MCF 10A (cell line): Measurements from ENCODE around the gene RSPO4. TPM values are rescaled to one million over a fixed set of nuclear protein-coding genes. Genes with fewer than 3 reads are reported as not detected.

Experiments
- BruUV-seq: library from RNA; stranded (reverse); fragments of 400-500 nt; replicated peaks from 2 replicates; lab custom pipeline; 2021; lab: Mats Ljungman, UMichigan
- CTCF ChIA-PET: fragments of 300-600 bp; sonication (Branson Sonifier 250); formaldehyde crosslinking; extraction: SDS; loops from one replicate; lab custom pipeline; 2021; ENCODE audit warnings: antibody characterized with exemption, inconsistent platforms; lab: Yijun Ruan, JAX
- POLR2A ChIA-PET: fragments of 300-600, 350-650 bp; sonication (Branson Sonifier 250); formaldehyde crosslinking; extraction: SDS; loops from one replicate; lab custom pipeline; 2020; ENCODE audit warnings: antibody characterized with exemption, inconsistent platforms; lab: Yijun Ruan, JAX
- DNase-seq: peaks from one replicate; pipeline ENCODE4 v3.0.0-alpha.2; 2018; ENCODE audit not compliant: unreplicated experiment
- H3K27ac Mint-ChIP-seq: one replicate; pipeline ENCODE4 v1.8.0; 2022; ENCODE audit warnings: mild to moderate bottlenecking, low read depth, mixed read lengths; ENCODE audit not compliant: unreplicated experiment
- H3K27me3 Mint-ChIP-seq: one replicate; pipeline ENCODE4 v1.8.0; 2022; ENCODE audit warnings: mixed read lengths; ENCODE audit not compliant: insufficient read depth, unreplicated experiment
- H3K36me3 Mint-ChIP-seq: one replicate; pipeline ENCODE4 v1.8.0; 2022; ENCODE audit warnings: mild to moderate bottlenecking, moderate library complexity, mixed read lengths; ENCODE audit not compliant: insufficient read depth, unreplicated experiment
- H3K4me1 Mint-ChIP-seq: one replicate; pipeline ENCODE4 v1.8.0; 2022; ENCODE audit warnings: mixed read lengths; ENCODE audit not compliant: insufficient read depth, unreplicated experiment
- H3K4me3 Mint-ChIP-seq: one replicate; pipeline ENCODE4 v1.8.0; 2022; ENCODE audit warnings: mild to moderate bottlenecking, moderate library complexity, mixed read lengths; ENCODE audit not compliant: unreplicated experiment
- H3K9me3 Mint-ChIP-seq: one replicate; pipeline ENCODE4 v1.8.0; 2022; ENCODE audit warnings: mixed read lengths; ENCODE audit not compliant: unreplicated experiment
- intact Hi-C: fragments of 100-400 bp; cut with micrococcal nuclease; formaldehyde crosslinking; loops from 2 replicates; pipeline ENCODE4 v1.14.1; 2022
- total RNA-seq: library from RNA; stranded (reverse); gene quantifications from 2 replicates; pipeline ENCODE4 v1.2.3, GENCODE V29; 2022
- TF ChIP-seq, protein P1 (sequence below): fragments of 200-600 bp; IDR thresholded peaks from one replicate; pipeline ENCODE4 v1.8.0; 2022; ENCODE audit warnings: antibody characterized with exemption, mild to moderate bottlenecking; ENCODE audit not compliant: unreplicated experiment

The RSPO4 gene
- total RNA-seq, 1 experiment from 2014 or later = not detected

DNA sequence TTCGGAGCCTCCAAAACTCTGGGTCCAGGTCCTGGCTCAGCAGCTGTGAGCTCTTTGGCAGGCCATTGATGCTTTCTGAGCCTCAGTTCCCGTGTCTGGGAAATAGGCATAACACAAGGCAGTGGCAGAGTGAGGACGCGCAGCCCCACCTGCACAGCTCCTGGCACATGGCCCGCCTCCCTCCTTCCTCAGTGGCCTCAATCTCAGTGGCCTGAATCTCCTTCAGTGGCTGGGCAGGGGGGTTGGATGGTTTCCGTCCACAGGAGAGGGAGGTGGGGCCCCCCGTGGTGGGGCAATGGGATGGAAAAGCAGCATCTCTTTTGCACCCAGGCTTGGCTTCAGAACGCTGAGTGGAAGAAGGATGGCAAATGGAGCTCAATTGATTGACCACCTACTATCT is 5.1 kb downstream of the RSPO4 start:
- Mint-ChIP-seq H3K4me3 (no peak overlapping the region), H3K4me1 (no peaks in the 10 kb centered on the region), H3K36me3 (no peaks in the 10 kb centered on the region), H3K27me3 (peaks cover 52% of the 10 kb centered on the region), H3K27ac (no peak overlapping the region), H3K9me3 (no peaks in the 10 kb centered on the region)
- no peak for DNase-seq
- no TSS peak for BruUV-seq
- intact Hi-C loops = no loop called here
- TF ChIP-seq, protein P1, sequence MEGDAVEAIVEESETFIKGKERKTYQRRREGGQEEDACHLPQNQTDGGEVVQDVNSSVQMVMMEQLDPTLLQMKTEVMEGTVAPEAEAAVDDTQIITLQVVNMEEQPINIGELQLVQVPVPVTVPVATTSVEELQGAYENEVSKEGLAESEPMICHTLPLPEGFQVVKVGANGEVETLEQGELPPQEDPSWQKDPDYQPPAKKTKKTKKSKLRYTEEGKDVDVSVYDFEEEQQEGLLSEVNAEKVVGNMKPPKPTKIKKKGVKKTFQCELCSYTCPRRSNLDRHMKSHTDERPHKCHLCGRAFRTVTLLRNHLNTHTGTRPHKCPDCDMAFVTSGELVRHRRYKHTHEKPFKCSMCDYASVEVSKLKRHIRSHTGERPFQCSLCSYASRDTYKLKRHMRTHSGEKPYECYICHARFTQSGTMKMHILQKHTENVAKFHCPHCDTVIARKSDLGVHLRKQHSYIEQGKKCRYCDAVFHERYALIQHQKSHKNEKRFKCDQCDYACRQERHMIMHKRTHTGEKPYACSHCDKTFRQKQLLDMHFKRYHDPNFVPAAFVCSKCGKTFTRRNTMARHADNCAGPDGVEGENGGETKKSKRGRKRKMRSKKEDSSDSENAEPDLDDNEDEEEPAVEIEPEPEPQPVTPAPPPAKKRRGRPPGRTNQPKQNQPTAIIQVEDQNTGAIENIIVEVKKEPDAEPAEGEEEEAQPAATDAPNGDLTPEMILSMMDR = no peak
- ChIA-PET CTCF (interaction anchor here (0.7 kb wide), 1 partner anchor 13 kb away, joined by 3 read pairs; no protein-coding TSS in a partner anchor), POLR2A (no interaction called here)

DNA sequence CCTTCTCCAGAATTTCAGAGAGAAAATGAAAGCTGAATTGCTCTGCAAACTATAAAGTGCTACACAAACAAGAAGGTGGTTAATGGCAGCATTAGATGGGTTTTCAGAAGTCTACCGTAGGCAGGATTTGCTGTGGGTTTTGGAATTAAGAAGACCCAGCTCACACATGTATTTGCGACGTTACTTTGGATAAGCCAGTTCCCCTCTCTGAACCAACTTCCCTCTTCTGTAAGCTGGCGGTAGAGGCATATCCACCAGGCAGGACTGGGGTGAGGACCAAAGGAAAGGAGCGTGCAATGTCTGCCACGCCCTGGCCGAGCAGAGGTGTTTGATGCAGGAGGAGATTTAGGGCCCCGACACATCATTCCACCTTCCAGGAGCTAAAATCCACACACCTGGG is 6.9 kb downstream of the RSPO4 start:
- ChIA-PET POLR2A (no interaction called here), CTCF (no interaction called here)
- Mint-ChIP-seq H3K4me1 (no peaks in the 10 kb centered on the region), H3K36me3 (no peaks in the 10 kb centered on the region), H3K4me3 (no peak overlapping the region), H3K27ac (no peak overlapping the region), H3K27me3 (peaks cover 57% of the 10 kb centered on the region), H3K9me3 (no peaks in the 10 kb centered on the region)
- BruUV-seq = no TSS peak
- no peak for DNase-seq
- intact Hi-C loops = no loop called here
- TF ChIP-seq, protein P1 = no peak

DNA sequence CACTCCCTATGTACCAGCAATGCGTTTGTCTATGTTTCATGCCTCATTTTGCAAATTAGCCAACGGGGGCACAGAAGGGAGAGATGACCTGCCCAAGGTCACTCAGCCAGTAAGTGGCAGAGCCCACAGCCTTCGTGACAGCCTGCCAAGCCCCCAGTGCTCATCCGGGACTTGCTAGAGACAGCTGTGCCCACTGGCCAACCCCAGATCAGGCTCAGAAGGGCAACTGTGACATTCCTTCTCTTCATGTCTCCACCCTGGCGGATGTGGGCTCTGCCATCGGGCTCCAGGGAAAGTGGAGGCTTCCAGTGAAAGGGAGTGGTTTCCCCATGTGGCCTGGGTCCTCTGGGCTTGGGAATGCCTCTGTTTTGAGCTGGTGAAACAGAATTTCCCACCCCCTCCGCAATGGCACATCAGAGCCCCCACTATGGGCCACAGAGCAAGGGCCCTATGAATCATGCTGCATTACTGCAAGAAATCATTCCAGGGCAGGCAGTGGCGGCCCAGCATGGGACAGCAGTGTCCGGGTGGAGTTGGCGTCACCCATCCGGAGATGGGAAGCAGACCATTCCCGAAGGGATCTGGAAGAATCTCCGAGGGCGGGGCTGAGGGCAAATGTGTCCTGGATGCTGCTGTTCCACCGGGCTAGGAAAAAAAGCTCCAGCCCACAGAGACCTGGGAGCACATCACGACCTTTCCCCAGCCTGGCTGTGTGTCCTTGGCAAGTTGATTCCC is 9.1 kb downstream of the RSPO4 start:
- H3K4me3 Mint-ChIP-seq = no peak overlapping the region
- intact Hi-C loops = no loop called here
- POLR2A ChIA-PET = no interaction called here
- H3K27ac Mint-ChIP-seq = no peak overlapping the region
- CTCF ChIA-PET = no interaction called here
- TF ChIP-seq, protein P1 = no peak
- peaks cover 78% of the 10 kb centered on the region for H3K27me3 Mint-ChIP-seq
- no peaks in the 10 kb centered on the region for H3K36me3 Mint-ChIP-seq
- DNase-seq = no peak
- BruUV-seq = no TSS peak
- no peaks in the 10 kb centered on the region for H3K9me3 Mint-ChIP-seq
- H3K4me1 Mint-ChIP-seq = no peaks in the 10 kb centered on the region

DNA sequence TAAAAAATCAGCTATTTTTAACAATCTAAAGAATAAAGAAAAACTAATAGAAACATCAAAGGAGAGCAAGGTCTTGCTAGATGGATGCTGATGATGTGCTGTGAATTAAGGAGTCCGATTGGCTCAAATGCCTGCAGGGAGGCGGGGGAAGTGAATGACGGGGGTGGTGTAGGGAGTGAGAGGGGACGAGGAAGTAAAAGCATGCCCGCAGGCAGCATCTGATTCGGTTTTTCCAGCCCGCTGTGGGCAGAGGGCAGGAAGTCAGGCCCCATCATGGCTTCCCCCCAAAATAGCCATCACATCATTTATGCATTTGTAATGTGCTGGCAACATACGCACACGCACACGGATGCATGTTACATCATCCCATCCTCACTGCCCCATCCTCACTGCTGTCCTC is 10.3 kb downstream of the RSPO4 start:
- Mint-ChIP-seq H3K9me3 (no peaks in the 10 kb centered on the region), H3K27ac (no peak overlapping the region), H3K4me1 (peaks cover 3% of the 10 kb centered on the region), H3K36me3 (no peaks in the 10 kb centered on the region), H3K27me3 (peaks cover 80% of the 10 kb centered on the region), H3K4me3 (no peak overlapping the region)
- POLR2A ChIA-PET = no interaction called here
- no peak for DNase-seq
- no TSS peak for BruUV-seq
- TF ChIP-seq, protein P1 = no peak
- intact Hi-C loops = no loop called here
- CTCF ChIA-PET = no interaction called here
